Measurements from ENCODE around the gene OR10G7. TPM values are rescaled to one million over a fixed set of nuclear protein-coding genes. Genes with fewer than 3 reads are reported as not detected.

Gene OR10G7
- polyA plus RNA-seq, 3 donors: not detected

- H3K9ac ChIP-seq (ENCODE audit: insufficient read depth, low read length, poor library complexity, severe bottlenecking): no peak overlapping the region
- Mint-ChIP-seq H3K4me3 (no peak overlapping the region), H3K9me3 (peaks cover 0 to 2% (median 0%) of the 10 kb centered on the region in 7 donors), H3K36me3 (no peaks in the 10 kb centered on the region), H3K27ac (no peak overlapping the region), H3K4me1 (peaks cover 15% of the 10 kb centered on the region), H3K27me3 (ENCODE audit: low read depth in 3 of 3) (peaks cover 0 to 4% (median 2%) of the 10 kb centered on the region in 3 donors)
- H3K27ac ChIP-seq (ENCODE audit: low read depth in 1 of 2, low read length in 2 of 2): no peak overlapping the region
- no peaks in the 10 kb centered on the region for H3K9me3 ChIP-seq (replicated peaks in 1 of 2; ENCODE audit: control insufficient read depth in 1 of 2, insufficient read depth in 1 of 2, low read length in 2 of 2)
- H3K36me3 ChIP-seq (replicated peaks in 1 of 2; ENCODE audit: control insufficient read depth in 1 of 2, insufficient read depth in 2 of 2, low read length in 2 of 2): no peaks in the 10 kb centered on the region
- H3K4me1 ChIP-seq (ENCODE audit: control insufficient read depth in 1 of 2, insufficient read depth in 2 of 2, low read length in 2 of 2): peaks cover 14 to 17% of the 10 kb centered on the region in 2 donors
- H3K27me3 ChIP-seq (ENCODE audit: control insufficient read depth in 2 of 2, insufficient read depth in 2 of 2, low read length in 2 of 2): no peaks in the 10 kb centered on the region
- intact Hi-C loops (cut with micrococcal nuclease): loop anchor here (10.0 kb wide), 3 partner anchors 195 to 505 kb away; no protein-coding TSS in a partner anchor
- WGBS (ENCODE audit: insufficient coverage): 100% methylated on average over 1 of the region's 8 CpGs
- no peak overlapping the region for H2AFZ ChIP-seq (ENCODE audit: insufficient read depth, low read depth, low read length, poor library complexity, severe bottlenecking)
- TF ChIP-seq CTCF (IDR thresholded peaks at IDR 0.05): no peak
- H3K4me3 ChIP-seq (replicated peaks in 1 of 3; ENCODE audit: low read depth in 2 of 3, low read length in 3 of 3): no peak overlapping the region
- H3K79me2 ChIP-seq (ENCODE audit: insufficient read depth, low read length): no peaks in the 10 kb centered on the region
- H3K4me2 ChIP-seq (replicated peaks; ENCODE audit: extremely low read depth, low read length, poor library complexity, severe bottlenecking): no peak overlapping the region
- DNase-seq: no peak
- no peaks in the 10 kb centered on the region for H4K20me1 ChIP-seq (ENCODE audit: insufficient read depth, low read length)
Measured at GRCh38 chr11:124079631-124080326, 38.7 kb upstream of the OR10G7 start.

GRCh38 chr11:124078591-124078990 is 37.5 kb upstream of the OR10G7 start:
- Histone ChIP-seq H3K9ac (ENCODE audit: insufficient read depth, low read length, poor library complexity, severe bottlenecking) (no peak overlapping the region), H3K27me3 (ENCODE audit: control insufficient read depth in 2 of 2, insufficient read depth in 2 of 2, low read length in 2 of 2) (no peaks in the 10 kb centered on the region), H3K4me3 (replicated peaks in 1 of 3; ENCODE audit: low read depth in 2 of 3, low read length in 3 of 3) (no peak overlapping the region), H3K27ac (ENCODE audit: low read depth in 1 of 2, low read length in 2 of 2) (no peak overlapping the region), H4K20me1 (ENCODE audit: insufficient read depth, low read length) (no peaks in the 10 kb centered on the region), H3K79me2 (ENCODE audit: insufficient read depth, low read length) (no peaks in the 10 kb centered on the region), H3K36me3 (replicated peaks in 1 of 2; ENCODE audit: control insufficient read depth in 1 of 2, insufficient read depth in 2 of 2, low read length in 2 of 2) (no peaks in the 10 kb centered on the region), H2AFZ (ENCODE audit: insufficient read depth, low read depth, low read length, poor library complexity, severe bottlenecking) (no peak overlapping the region), H3K4me1 (ENCODE audit: control insufficient read depth in 1 of 2, insufficient read depth in 2 of 2, low read length in 2 of 2) (peaks cover 14 to 17% of the 10 kb centered on the region in 2 donors), H3K9me3 (replicated peaks in 1 of 2; ENCODE audit: control insufficient read depth in 1 of 2, insufficient read depth in 1 of 2, low read length in 2 of 2) (no peaks in the 10 kb centered on the region), H3K4me2 (replicated peaks; ENCODE audit: extremely low read depth, low read length, poor library complexity, severe bottlenecking) (no peak overlapping the region)
- Mint-ChIP-seq H3K9me3 (peaks cover 0 to 2% (median 0%) of the 10 kb centered on the region in 7 donors), H3K36me3 (no peaks in the 10 kb centered on the region), H3K27me3 (ENCODE audit: low read depth in 3 of 3) (peaks cover 0 to 4% (median 2%) of the 10 kb centered on the region in 3 donors), H3K27ac (peak overlapping the region in 1 of 7 donors; percentile 23), H3K4me1 (peaks cover 15% of the 10 kb centered on the region), H3K4me3 (no peak overlapping the region)
- DNase-seq: no peak
- 100% methylated on average over 1 of the region's 2 CpGs for WGBS (ENCODE audit: insufficient coverage)
- TF ChIP-seq CTCF (IDR thresholded peaks at IDR 0.05): no peak
- intact Hi-C loops (cut with micrococcal nuclease): loop anchor here (10.0 kb wide), 3 partner anchors 196 to 506 kb away; no protein-coding TSS in a partner anchor

All from CD14-positive monocyte (primary cell).